ENCODE data around the gene TSSK3. TPM values are rescaled to one million over a fixed set of nuclear protein-coding genes. Genes with fewer than 3 reads are reported as not detected.

TSSK3 gene
- total and polyA plus RNA-seq, 7 donors = 1.1 to 2.2 (median 1.8) TPM; not detected in 3

- no peak overlapping the region for H3K4me3 ChIP-seq
- peak; percentile 77 for DNase-seq
- 53 to 77% methylated on average over 8 of the region's 8 CpGs for WGBS, 2 donors
- H3K27ac ChIP-seq = peak overlapping the region in 2 of 4 donors; percentile 8 to 9
- no peaks in the 10 kb centered on the region for H3K9me3 ChIP-seq
- intact Hi-C loops (cut with DNase I) = no loop called here
- no peaks in the 10 kb centered on the region for H3K36me3 ChIP-seq
- TF ChIP-seq EP300 (IDR thresholded peaks at IDR 0.05) (no peak), POLR2A (IDR thresholded peaks at IDR 0.05) (no peak), POLR2AphosphoS5 (IDR thresholded peaks at IDR 0.05) (no peak), CTCF (IDR thresholded peaks at IDR 0.05) (no peak)
- H3K27me3 ChIP-seq = no peaks in the 10 kb centered on the region
- H3K4me1 ChIP-seq = peaks cover 0 to 26% (median 19%) of the 10 kb centered on the region in 4 donors
Measured at GRCh38 chr1:32349211-32349708, 13.1 kb upstream of the TSSK3 start.

- intact Hi-C loops (cut with DNase I) = loop anchor here (2.0 to 5.0 kb wide), 3 partner anchors 16 to 129 kb away; partner anchors contain the start of genes BSDC1, EIF3I and TMEM234
- no peak for TF ChIP-seq POLR2A (IDR thresholded peaks at IDR 0.05)
- TF ChIP-seq CTCF (IDR thresholded peaks at IDR 0.05) = peak; percentile 4 to 69 (median 48)
- no peak for TF ChIP-seq EP300 (IDR thresholded peaks at IDR 0.05)
- peak in 1 of 4 donors; percentile 11 for TF ChIP-seq POLR2AphosphoS5 (IDR thresholded peaks at IDR 0.05)
- Histone ChIP-seq H3K27me3 (no peaks in the 10 kb centered on the region), H3K4me3 (peak overlapping the region; percentile 62 to 88 (median 74)), H3K36me3 (no peaks in the 10 kb centered on the region), H3K9me3 (no peaks in the 10 kb centered on the region), H3K27ac (peak overlapping the region; percentile 84 to 93 (median 90)), H3K4me1 (peaks cover 0 to 26% (median 19%) of the 10 kb centered on the region in 4 donors)
- DNase-seq = peak; percentile 89
- 22% methylated on average over 28 of the region's 28 CpGs for WGBS, 2 donors
Measured at GRCh38 chr1:32350785-32351398, 11.4 kb upstream of the TSSK3 start.

- peak; percentile 50 to 53 for TF ChIP-seq POLR2A (IDR thresholded peaks at IDR 0.05)
- no peak for TF ChIP-seq EP300 (IDR thresholded peaks at IDR 0.05)
- no peak for TF ChIP-seq CTCF (IDR thresholded peaks at IDR 0.05)
- peak; percentile 90 to 96 (median 96) for TF ChIP-seq POLR2AphosphoS5 (IDR thresholded peaks at IDR 0.05)
- Histone ChIP-seq H3K4me3 (peak overlapping the region; percentile 62 to 88 (median 74)), H3K36me3 (no peaks in the 10 kb centered on the region), H3K4me1 (peaks cover 0 to 26% (median 19%) of the 10 kb centered on the region in 4 donors), H3K9me3 (no peaks in the 10 kb centered on the region), H3K27ac (peak overlapping the region; percentile 84 to 93 (median 90)), H3K27me3 (no peaks in the 10 kb centered on the region)
- 1 to 3% methylated on average over 75 of the region's 75 CpGs for WGBS, 2 donors
- peak; percentile 98 for DNase-seq
- intact Hi-C loops (cut with DNase I) = loop anchor here (2.0 to 5.0 kb wide), 3 partner anchors 17 to 129 kb away; partner anchors contain the start of genes BSDC1, EIF3I and TMEM234
Measured at GRCh38 chr1:32351399-32352238, 10.7 kb upstream of the TSSK3 start.

- intact Hi-C loops (cut with DNase I) = loop anchor here (5.0 kb wide), 2 partner anchors 40 to 130 kb away; partner anchors contain the start of genes BSDC1, EIF3I and TMEM234
- TF ChIP-seq CTCF (IDR thresholded peaks at IDR 0.05) = no peak
- no peak for TF ChIP-seq POLR2A (IDR thresholded peaks at IDR 0.05)
- TF ChIP-seq POLR2AphosphoS5 (IDR thresholded peaks at IDR 0.05) = no peak
- Histone ChIP-seq H3K27ac (peak overlapping the region; percentile 84 to 93 (median 90)), H3K4me1 (peaks cover 0 to 26% (median 19%) of the 10 kb centered on the region in 4 donors), H3K27me3 (no peaks in the 10 kb centered on the region), H3K36me3 (no peaks in the 10 kb centered on the region), H3K9me3 (no peaks in the 10 kb centered on the region), H3K4me3 (peak overlapping the region; percentile 62 to 88 (median 74))
- no peak for DNase-seq
- WGBS, 2 donors = 47 to 54% methylated on average over 8 of the region's 8 CpGs
Measured at GRCh38 chr1:32352239-32352745, 10.0 kb upstream of the TSSK3 start.
